DMS79 (cell line): ENCODE data around the gene ESAM.

Experiments
- DNase-seq: peaks from one replicate; lab custom pipeline; 2025; lab: John Stamatoyannopoulos, UW

Gene ESAM

DNA sequence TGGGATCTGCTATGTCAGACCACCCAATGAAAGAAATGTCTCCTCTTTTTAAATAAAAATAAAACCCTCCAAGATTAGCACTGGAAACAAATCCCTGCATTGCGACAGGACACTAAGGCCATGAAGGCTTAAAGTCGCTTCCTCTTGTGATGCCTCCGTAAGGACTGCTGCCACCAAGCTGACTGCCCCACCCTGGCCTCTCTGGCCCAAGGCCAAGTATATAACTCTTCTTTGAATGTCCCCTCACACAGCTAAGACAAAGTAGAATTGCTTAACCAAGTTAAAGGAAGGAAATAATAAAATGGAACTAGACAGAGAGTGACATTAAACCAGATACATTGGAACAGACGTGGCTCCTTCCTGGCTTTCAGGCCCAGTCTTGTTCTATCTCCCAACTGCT, 29.9 kb downstream of the ESAM start:
- DNase-seq = no peak

DNA sequence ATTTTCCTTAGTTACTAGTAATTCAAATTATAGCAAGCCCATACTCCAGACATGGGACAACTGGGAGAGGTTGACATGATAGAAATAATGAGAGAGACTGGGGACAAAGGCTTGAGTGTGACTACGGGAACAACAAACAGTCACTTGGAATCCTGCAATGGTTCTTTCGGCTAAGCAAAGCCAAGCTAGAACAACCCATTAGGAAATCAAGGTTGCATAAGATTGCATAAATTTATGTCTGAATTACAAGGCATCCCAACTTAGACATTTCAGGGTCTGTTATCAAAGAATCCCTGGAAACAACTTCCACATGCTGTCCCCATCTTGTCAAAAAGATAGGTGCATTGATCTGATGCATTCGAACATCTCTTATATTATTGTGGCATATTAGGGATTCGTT, 32.5 kb downstream of the ESAM start:
- no peak for DNase-seq

- DNase-seq = no peak
Observed at GRCh38 chr11:124728134-124728533, 34.0 kb downstream of the ESAM start.

DNA sequence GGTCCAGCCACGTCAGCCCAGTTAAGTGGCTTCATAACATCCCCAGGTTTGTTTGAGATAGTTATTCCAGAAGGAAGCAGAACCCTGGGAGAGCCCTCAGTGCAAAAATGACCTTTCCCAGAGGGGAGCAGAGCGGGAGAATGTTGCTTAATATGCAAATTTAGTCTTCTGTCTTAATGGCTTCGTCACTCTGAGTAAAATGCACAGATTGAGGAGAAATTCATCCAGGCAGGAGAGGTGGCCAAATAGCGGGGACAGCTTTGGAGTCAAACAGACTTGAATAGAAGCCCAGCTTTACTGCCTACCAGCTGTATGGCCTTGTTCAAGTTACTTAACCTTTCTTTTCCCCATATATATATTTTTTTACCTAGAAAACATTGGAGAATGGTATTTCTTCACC, 34.6 kb downstream of the ESAM start:
- no peak for DNase-seq

DNA sequence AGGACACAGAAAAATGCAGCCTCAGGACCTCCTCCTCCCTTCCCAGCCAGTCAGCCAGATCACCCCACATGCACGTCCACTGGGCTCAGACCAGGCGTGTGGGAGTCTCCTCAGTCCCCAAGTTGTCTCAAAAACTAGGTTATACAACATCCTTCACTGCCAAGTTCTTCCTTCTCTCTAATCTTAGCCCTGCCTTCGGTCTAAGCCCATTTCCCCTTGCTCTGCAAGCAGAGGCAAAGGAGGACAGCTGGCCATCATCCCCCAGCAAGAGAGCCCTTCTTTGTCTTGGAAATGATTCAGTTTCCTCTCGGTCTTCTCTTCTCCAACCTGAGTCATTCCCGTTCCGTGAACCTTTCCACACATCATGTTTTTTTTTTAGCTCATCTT, 36.4 kb downstream of the ESAM start:
- no peak for DNase-seq

DNA sequence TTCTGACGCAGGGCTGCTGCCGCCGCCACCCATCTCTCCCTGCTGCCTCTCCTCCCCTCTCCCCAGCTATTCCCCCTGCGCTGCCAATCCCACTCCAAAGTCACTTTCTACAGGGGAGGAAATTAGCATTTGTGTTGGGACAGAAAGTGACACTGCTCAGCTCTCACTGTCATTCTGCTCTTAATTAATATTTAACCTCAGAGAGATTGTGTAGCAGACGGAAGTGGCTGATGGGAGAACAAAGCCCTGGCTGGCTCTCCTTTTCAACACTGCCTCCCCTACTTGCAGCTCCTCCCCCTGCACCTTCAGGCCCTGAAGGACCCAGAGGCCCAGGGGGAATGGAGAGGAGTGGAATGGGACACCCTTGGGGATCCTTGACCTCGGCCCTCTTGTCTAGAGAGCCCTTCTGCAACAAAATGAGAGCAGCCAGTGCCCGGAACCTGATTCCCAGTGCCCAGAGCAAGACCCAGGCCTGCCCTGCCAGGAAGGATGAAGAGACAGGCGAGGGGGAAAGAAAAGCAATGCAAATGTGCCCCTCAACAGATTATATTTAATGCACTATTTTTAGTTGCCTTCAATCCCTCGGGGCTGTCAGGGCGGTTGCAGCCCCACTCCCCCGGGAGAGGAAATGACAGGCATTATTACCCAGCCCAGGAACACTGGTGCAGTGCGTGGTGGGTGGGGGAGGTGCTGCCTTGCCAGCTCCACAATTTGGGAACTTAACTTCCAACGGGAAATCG, 36.9 kb downstream of the ESAM start:
- DNase-seq = no peak

DNA sequence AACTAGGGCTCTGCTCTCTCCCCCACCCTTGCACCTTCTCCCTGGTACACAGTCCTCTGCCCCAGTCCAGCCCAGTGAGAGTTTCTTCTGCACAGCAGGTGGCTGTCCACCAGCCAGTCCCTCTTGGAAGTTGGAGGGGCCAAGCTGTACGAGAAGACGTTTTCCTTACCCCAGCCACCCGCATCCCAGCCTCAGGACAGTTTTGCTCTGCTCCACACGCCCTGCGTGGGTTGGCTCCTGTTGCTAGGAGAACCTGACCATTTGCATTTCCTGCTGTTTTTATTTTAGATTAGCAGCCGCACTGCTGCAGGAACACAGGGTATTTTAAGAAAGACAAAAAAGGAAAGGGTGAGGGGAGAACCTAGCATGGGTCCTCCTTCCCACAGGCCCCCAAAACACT, 39.9 kb downstream of the ESAM start:
- DNase-seq = no peak

GRCh38 chr11:124719534-124719933, 42.6 kb downstream of the ESAM start:
- no peak for DNase-seq

DNA sequence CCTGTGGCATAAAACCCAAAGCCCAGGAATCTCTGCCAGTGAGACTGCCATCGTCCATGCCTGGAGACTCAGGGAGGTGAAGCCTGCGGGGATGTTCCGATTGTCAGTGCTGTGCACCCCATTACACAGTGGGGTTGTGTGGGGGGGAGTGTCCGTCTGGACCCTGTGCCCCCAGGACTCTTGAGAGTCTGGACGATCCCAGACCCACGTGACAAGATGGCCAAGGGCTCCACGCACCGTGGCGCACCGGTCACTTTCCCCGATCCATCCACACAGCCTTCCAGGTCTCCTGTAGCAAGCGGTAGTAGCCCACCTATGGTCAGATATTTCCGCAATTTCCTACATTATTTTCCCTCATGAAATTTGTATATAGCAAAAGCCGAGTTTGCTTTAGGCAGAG, 43.3 kb downstream of the ESAM start:
- DNase-seq = no peak

GRCh38 chr11:124717786-124718651, 44.1 kb downstream of the ESAM start:
- DNase-seq = peak; percentile 11

DNA sequence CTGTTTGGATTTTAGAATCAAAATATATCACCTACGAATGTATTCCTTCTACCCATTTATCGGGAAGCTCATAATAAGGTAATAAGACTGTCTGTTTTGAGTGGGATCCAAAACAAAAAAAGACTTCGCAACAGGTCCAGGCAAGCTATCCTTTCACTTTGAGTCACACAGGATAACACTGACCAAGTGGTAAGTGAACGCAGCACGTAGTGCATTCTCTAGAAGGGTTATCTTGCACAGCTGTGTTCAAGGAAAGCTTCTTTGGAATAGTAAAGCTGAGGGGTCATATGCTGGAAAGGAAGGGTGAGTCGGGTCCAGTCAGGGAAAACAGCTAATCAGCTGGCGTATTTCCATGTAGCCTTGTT, 44.7 kb downstream of the ESAM start:
- no peak for DNase-seq

DNA sequence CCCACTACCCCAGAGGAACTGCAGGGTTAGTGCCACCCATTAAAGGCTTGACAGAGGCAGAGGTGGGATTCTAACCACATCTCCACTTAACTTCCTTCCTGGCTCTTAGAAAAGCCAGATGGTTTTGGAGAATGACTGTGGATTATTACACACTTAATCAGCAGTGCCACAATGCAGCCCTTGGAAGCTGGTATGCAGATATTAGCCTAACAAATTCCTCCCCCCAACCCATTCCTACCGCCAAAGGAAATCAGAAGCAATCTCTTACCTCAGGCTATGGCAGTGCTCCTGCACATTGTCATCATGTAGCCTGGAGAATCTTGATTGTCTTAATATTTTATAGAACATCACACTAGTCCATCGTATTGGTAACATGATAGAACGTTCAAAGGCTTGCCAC, 45.5 kb downstream of the ESAM start:
- no peak for DNase-seq

- no peak for DNase-seq
Observed at GRCh38 chr11:124712392-124712791, 49.7 kb downstream of the ESAM start.

- no peak for DNase-seq
Observed at GRCh38 chr11:124707829-124708228, 54.3 kb downstream of the ESAM start.
